ENCODE measurements around the gene PTPN9. TPM values are rescaled to one million over a fixed set of nuclear protein-coding genes. Genes with fewer than 3 reads are reported as not detected.
"Not testable (repeated sequence)": the region's sequence is repeated elsewhere in the genome, so short reads cannot be mapped to it uniquely, and the experiment has no call there.

PTPN9 gene
- total RNA-seq, 2 donors from 2014 or later = 31.1 to 32.3 TPM

DNA sequence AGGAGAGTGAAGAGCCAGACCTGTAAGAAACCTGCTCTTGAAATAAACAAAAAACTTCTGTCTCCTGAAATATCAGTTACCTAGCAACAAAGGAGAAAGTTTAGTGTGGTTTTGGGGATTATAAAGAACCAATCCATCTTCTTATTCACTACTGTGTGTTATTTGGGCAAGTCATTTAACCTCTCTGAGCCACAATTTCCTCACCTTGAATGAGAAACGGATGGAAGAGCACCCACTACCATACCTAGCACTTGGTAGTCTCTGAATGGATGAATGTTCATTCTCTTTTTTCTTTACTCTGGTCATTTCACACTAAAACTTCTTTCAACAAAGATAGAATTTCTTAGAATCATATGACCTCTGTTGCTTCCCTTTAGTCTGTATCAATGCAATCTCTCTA, 45.2 kb downstream of the PTPN9 start:
- H3K36me3 ChIP-seq = no peaks in the 10 kb centered on the region
- no peaks in the 10 kb centered on the region for H3K27me3 ChIP-seq
- no peak for DNase-seq
- no peak for TF ChIP-seq CTCF (IDR thresholded peaks at IDR 0.05)
- no peak overlapping the region for H3K27ac ChIP-seq
- H3K9ac ChIP-seq (ENCODE audit: low read depth in 2 of 2, low read length in 2 of 2) = no peak overlapping the region
- intact Hi-C loops (cut with DNase I) = no loop called here
- H3K9me3 ChIP-seq = no peaks in the 10 kb centered on the region
- H3K4me3 ChIP-seq = no peak overlapping the region
- peaks cover 10% of the 10 kb centered on the region for H3K4me1 ChIP-seq

GRCh38 chr15:75532413-75533250, 46.5 kb downstream of the PTPN9 start:
- H3K27ac ChIP-seq = no peak overlapping the region
- TF ChIP-seq CTCF (IDR thresholded peaks at IDR 0.05) = peak; percentile 27
- no peak overlapping the region for H3K4me3 ChIP-seq
- no peaks in the 10 kb centered on the region for H3K36me3 ChIP-seq
- H3K27me3 ChIP-seq = no peaks in the 10 kb centered on the region
- H3K4me1 ChIP-seq = peaks cover 10% of the 10 kb centered on the region
- intact Hi-C loops (cut with DNase I) = no loop called here
- H3K9ac ChIP-seq (ENCODE audit: low read depth in 2 of 2, low read length in 2 of 2) = peak overlapping the region in 1 of 2 donors; percentile 40
- peak; percentile 35 for DNase-seq
- no peaks in the 10 kb centered on the region for H3K9me3 ChIP-seq

GRCh38 chr15:75531041-75531450, 48.1 kb downstream of the PTPN9 start:
- peak; percentile 28 for DNase-seq
- no peaks in the 10 kb centered on the region for H3K9me3 ChIP-seq
- H3K27ac ChIP-seq = no peak overlapping the region
- H3K27me3 ChIP-seq = no peaks in the 10 kb centered on the region
- no peak overlapping the region for H3K4me3 ChIP-seq
- peaks cover 10% of the 10 kb centered on the region for H3K4me1 ChIP-seq
- intact Hi-C loops (cut with DNase I) = no loop called here
- no peak for TF ChIP-seq CTCF (IDR thresholded peaks at IDR 0.05)
- no peak overlapping the region for H3K9ac ChIP-seq (ENCODE audit: low read depth in 2 of 2, low read length in 2 of 2)
- H3K36me3 ChIP-seq = no peaks in the 10 kb centered on the region

- intact Hi-C loops (cut with DNase I) = no loop called here
- Histone ChIP-seq H3K9ac (ENCODE audit: low read depth in 2 of 2, low read length in 2 of 2) (no peak overlapping the region), H3K9me3 (no peaks in the 10 kb centered on the region), H3K4me1 (peaks cover 10% of the 10 kb centered on the region), H3K27ac (no peak overlapping the region), H3K4me3 (no peak overlapping the region), H3K27me3 (no peaks in the 10 kb centered on the region), H3K36me3 (no peaks in the 10 kb centered on the region)
- no peak for TF ChIP-seq CTCF (IDR thresholded peaks at IDR 0.05)
- DNase-seq = no peak
Measured at GRCh38 chr15:75530169-75530568, 48.9 kb downstream of the PTPN9 start.

DNA sequence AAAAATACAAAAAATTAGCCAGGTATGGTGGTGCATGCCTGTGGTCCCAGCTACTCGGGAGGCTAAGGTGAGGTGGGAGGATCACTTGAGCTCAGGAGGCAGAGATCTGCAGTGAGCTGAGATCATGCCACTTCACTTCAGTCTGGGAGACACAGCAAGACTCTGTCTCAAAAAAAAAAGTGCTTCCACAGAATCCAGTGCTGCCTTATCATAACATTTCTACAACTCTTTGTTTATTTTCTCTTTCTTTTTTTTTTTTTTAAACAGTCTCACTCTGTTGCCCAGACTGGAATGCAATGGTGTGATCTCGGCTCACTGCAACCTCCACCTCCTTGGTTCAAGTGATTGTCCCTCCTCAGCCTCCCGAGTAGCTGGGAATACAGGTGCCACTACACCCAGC, 53.4 kb downstream of the PTPN9 start:
- H3K27ac ChIP-seq; DNase-seq; H3K27me3 ChIP-seq; H3K9ac ChIP-seq (ENCODE audit: low read depth in 2 of 2, low read length in 2 of 2); intact Hi-C loops (cut with DNase I); H3K4me3 ChIP-seq; H3K4me1 ChIP-seq; H3K9me3 ChIP-seq: not testable (repeated sequence)
- H3K36me3 ChIP-seq = peaks cover 11% of the 10 kb centered on the region

DNA sequence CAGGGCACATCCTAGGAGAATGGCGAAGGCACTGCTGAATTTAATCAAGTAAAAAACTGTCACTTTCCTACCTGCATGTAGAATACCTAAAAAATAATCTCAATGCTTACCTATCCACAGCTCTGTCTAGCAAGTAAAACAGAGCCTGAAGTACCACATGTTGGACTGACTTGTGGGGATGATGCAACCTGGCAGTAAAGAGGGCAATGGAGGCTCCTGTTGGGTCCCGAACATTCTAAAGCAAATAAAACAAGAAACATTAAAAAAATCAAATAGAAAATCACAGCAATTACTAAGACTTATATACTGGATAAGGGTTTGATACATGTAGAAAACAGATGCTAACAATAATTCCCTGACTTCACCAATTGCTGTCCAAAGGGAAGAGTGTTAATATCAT, 56.1 kb downstream of the PTPN9 start:
- no peak for TF ChIP-seq CTCF (IDR thresholded peaks at IDR 0.05)
- H3K9ac ChIP-seq (ENCODE audit: low read depth in 2 of 2, low read length in 2 of 2) = no peak overlapping the region
- H3K36me3 ChIP-seq = peaks cover 11% of the 10 kb centered on the region
- DNase-seq = no peak
- no peaks in the 10 kb centered on the region for H3K27me3 ChIP-seq
- H3K27ac ChIP-seq = no peak overlapping the region
- intact Hi-C loops (cut with DNase I) = no loop called here
- no peaks in the 10 kb centered on the region for H3K4me1 ChIP-seq
- H3K4me3 ChIP-seq = no peak overlapping the region
- H3K9me3 ChIP-seq = no peaks in the 10 kb centered on the region

Measured in colonic mucosa (tissue), 4 donors.